ENCODE results near the gene CHST7.

The CHST7 gene

GRCh38 chrX:46554942-46555341 lies 18.6 kb upstream of the CHST7 start:
- TF ChIP-seq, protein P1, sequence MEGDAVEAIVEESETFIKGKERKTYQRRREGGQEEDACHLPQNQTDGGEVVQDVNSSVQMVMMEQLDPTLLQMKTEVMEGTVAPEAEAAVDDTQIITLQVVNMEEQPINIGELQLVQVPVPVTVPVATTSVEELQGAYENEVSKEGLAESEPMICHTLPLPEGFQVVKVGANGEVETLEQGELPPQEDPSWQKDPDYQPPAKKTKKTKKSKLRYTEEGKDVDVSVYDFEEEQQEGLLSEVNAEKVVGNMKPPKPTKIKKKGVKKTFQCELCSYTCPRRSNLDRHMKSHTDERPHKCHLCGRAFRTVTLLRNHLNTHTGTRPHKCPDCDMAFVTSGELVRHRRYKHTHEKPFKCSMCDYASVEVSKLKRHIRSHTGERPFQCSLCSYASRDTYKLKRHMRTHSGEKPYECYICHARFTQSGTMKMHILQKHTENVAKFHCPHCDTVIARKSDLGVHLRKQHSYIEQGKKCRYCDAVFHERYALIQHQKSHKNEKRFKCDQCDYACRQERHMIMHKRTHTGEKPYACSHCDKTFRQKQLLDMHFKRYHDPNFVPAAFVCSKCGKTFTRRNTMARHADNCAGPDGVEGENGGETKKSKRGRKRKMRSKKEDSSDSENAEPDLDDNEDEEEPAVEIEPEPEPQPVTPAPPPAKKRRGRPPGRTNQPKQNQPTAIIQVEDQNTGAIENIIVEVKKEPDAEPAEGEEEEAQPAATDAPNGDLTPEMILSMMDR (IDR thresholded peaks at IDR 0.05), result no peak
- H3K27ac ChIP-seq, result no peak overlapping the region
- H3K9me3 ChIP-seq, result no peaks in the 10 kb centered on the region
- no peak overlapping the region for H3K4me3 ChIP-seq (ENCODE audit: low read depth in 1 of 2, low read length in 1 of 2)
- H3K36me3 ChIP-seq, result no peaks in the 10 kb centered on the region
- no peaks in the 10 kb centered on the region for H3K27me3 ChIP-seq
- H3K4me1 ChIP-seq (ENCODE audit: control insufficient read depth in 1 of 2, insufficient read depth in 1 of 2, low read depth in 1 of 2, low read length in 1 of 2), result no peaks in the 10 kb centered on the region

GRCh38 chrX:46559062-46559461 lies 14.5 kb upstream of the CHST7 start:
- TF ChIP-seq, protein P1 (IDR thresholded peaks at IDR 0.05), result no peak
- Histone ChIP-seq H3K27me3 (no peaks in the 10 kb centered on the region), H3K36me3 (no peaks in the 10 kb centered on the region), H3K4me1 (ENCODE audit: control insufficient read depth in 1 of 2, insufficient read depth in 1 of 2, low read depth in 1 of 2, low read length in 1 of 2) (peaks cover 8 to 11% of the 10 kb centered on the region in 2 experiments), H3K9me3 (no peaks in the 10 kb centered on the region), H3K27ac (no peak overlapping the region), H3K4me3 (ENCODE audit: low read depth in 1 of 2, low read length in 1 of 2) (no peak overlapping the region)

GRCh38 chrX:46561824-46562657 lies 11.5 kb upstream of the CHST7 start:
- TF ChIP-seq, protein P1 (IDR thresholded peaks at IDR 0.05), result no peak
- H3K4me3 ChIP-seq (ENCODE audit: low read depth in 1 of 2, low read length in 1 of 2), result no peak overlapping the region
- no peaks in the 10 kb centered on the region for H3K9me3 ChIP-seq
- H3K27me3 ChIP-seq, result no peaks in the 10 kb centered on the region
- peak overlapping the region; percentile 52 for H3K27ac ChIP-seq
- H3K36me3 ChIP-seq, result no peaks in the 10 kb centered on the region
- H3K4me1 ChIP-seq (ENCODE audit: control insufficient read depth in 1 of 2, insufficient read depth in 1 of 2, low read depth in 1 of 2, low read length in 1 of 2), result peaks cover 8 to 11% of the 10 kb centered on the region in 2 experiments

- Histone ChIP-seq H3K27ac (no peak overlapping the region), H3K36me3 (no peaks in the 10 kb centered on the region), H3K27me3 (no peaks in the 10 kb centered on the region), H3K9me3 (no peaks in the 10 kb centered on the region), H3K4me1 (ENCODE audit: control insufficient read depth in 1 of 2, insufficient read depth in 1 of 2, low read depth in 1 of 2, low read length in 1 of 2) (peaks cover 1 to 3% of the 10 kb centered on the region in 2 experiments), H3K4me3 (ENCODE audit: low read depth in 1 of 2, low read length in 1 of 2) (no peak overlapping the region)
- TF ChIP-seq, protein P1 (IDR thresholded peaks at IDR 0.05), result no peak
These were observed 6.2 kb upstream of the CHST7 start for GRCh38 chrX:46567388-46567787.

- H3K27ac ChIP-seq, result no peak overlapping the region
- H3K36me3 ChIP-seq, result no peaks in the 10 kb centered on the region
- no peaks in the 10 kb centered on the region for H3K9me3 ChIP-seq
- TF ChIP-seq, protein P1 (IDR thresholded peaks at IDR 0.05), result no peak
- H3K4me1 ChIP-seq (ENCODE audit: control insufficient read depth in 1 of 2, insufficient read depth in 1 of 2, low read depth in 1 of 2, low read length in 1 of 2), result peaks cover 13 to 17% of the 10 kb centered on the region in 2 experiments
- H3K27me3 ChIP-seq, result peaks cover 8% of the 10 kb centered on the region
- no peak overlapping the region for H3K4me3 ChIP-seq (ENCODE audit: low read depth in 1 of 2, low read length in 1 of 2)
These were observed 3.9 kb upstream of the CHST7 start for GRCh38 chrX:46569621-46570020.
